ENCODE data around the gene CYBA.

GRCh38 chr16:88599825-88600538 lies 50.9 kb downstream of the CYBA start:
- TF ChIP-seq CTCF (IDR thresholded peaks at IDR 0.05) (no peak), POLR2A (IDR thresholded peaks at IDR 0.05) (no peak), POLR2AphosphoS5 (IDR thresholded peaks at IDR 0.05) (no peak)

All from breast epithelium (tissue), 3 donors.